OCI-M1 (cell line): Measurements from ENCODE around the gene TKT.

Source experiments
- DNase-seq: peaks from one replicate; lab custom pipeline; 2025; lab: John Stamatoyannopoulos, UW

The TKT gene

DNA sequence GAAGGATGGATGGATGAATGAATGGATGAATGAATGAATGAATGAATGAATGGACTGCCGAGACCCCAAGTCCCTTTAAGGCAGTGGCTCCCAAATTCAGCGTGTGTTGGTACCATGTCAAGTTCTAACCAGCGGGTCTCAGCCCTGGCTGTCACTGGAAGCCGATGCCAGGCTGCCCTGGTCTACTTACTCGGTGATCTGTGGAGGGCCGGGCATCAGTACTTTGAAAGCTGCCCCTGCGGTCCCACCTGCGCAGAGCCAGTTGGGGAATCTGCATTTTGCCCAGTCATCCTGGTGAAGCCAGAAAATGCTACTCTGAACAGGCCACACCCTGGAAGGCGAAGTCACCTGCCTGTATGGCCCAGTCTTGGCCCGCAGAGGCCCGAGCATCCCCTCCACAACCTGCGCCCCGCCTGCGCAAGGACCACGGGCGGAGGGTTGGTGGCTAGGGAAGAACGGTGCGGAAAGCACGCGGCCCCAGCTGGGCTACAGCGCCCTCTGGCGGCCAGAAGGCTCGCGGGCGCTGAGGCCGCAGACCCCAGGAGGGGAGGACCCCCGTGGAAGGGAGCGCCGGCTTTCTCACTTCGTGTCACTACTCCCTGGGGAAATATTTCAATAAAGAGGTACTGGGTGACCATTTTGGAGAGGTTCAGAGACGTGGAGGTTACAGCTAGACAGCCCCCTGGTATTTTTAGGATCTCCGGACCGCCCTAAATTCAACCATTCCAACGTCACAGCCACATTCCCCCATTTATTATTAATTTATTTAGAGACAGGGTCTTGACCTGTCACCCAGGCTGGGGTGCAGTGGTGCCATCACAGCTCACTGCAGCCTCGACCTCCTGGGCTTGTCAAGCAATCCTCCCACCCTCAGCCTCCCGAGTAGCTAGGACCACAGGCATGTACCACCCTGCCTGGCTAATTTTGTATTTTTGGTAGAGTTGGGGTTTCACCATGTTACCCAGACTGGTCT is 59.9 kb downstream of the TKT start:
- peak; percentile 73 for DNase-seq

DNA sequence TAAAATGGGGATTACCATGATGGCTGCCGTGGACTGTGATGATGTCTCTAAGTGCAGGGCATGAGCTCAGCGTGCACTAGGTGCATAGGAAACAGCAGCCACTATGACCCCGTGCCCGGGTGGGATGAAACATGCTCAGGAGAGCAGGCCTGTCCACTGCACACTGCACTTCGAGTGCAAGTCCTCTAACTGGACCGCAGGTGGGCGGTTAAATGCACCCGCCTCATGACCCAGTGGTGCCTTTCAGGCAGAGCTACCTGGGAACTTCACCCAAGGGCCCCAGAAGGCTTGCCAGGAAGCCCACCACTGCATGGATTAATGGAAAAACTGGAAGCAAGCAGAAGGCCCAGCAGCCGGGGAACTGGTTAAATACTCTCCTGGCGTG is 60.8 kb downstream of the TKT start:
- no peak for DNase-seq

DNA sequence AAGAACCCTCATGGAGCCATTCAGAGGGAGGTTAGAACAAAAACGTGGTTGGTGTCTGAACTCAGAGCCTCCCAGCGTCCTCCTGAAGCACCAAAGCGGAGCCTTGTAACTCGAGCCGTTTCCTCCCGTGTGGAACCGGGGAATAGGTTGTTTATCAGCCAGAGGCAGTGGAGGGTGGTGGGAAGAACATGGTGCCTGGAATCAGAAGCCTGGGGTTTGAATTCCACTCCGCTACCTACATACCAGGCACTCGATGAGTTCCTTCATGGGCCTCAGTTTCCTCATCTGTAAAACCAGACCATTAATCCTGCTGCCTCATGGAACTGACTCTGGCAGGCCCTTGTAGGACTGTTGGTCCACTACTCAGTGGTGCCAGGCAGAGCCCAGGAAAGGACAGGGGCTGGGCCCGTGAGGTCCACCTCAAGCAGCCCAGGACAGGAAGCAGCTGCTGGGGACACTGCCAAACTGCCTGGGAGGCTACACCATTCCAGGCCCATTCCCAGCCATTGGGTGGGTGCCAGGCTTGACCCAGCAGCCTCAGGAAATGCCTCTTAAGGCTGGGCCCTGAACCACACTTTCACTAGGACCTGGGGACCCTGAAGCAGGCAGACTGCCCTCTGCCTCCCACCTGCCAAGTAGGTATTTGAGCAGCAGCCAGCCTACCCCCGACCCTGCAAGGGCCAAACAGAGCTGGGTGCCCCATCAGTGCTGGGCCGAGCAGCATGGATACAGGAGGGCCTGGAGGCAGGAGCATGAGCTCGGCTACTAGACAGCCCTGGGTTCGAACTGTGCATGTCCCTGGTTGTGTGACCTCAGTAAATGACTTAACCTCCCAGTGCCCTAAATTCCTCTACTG is 61.4 kb downstream of the TKT start:
- DNase-seq = no peak

DNA sequence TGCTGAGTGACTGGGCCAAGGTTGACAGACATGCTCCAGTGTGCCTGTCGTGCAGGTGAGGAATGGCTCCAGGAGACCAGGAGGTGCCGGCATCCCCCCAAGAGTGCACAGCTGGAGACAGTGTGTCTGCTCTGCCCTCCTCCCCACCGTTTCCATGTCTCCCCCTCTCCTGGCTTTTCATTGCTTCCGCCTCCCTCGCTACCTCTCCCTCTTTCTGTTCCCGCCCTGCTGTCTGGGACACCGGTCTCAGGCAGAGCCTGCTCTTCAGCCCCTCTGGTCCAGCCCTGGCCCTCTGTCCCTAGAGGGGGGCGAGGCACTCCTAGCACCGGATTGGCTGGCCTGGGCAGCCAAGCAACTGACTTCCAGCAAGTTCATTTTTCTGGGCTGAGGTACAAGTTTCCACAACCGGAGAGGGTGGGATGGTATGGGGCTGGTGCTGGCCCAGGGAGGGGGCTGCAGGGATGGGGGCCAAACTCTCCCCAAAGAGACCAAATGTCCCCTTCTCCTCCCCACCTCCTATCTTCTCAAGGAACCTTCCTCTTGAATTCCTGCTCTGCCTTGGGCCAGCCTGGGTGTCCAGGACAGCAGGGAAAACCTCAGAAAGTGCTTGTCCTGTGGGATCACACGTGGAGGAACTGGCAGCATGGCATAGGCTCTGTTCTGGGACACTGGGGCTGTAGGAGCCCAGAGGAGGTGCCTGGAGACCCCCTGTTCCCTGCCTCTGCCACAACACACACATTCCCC is 62.2 kb downstream of the TKT start:
- no peak for DNase-seq

DNA sequence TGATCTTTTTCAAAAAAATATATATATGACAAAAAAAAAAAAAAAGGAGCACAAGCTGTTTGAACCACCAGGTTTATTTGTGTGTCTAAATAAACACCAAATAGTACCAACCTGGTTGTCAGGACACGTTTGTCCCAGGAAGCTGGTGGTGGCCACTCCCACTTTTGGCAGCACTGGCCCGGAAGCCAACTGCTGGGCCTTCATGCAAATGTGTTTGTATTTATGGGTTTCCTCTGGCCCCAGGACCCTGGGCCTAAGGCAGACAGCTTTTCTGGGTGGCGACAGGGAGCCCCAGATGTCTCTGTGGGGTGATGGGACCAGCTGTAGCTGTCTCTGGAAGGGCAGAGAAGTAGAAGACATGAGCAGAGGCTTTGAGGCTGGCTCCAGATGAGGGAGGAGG is 63.2 kb downstream of the TKT start:
- no peak for DNase-seq

DNA sequence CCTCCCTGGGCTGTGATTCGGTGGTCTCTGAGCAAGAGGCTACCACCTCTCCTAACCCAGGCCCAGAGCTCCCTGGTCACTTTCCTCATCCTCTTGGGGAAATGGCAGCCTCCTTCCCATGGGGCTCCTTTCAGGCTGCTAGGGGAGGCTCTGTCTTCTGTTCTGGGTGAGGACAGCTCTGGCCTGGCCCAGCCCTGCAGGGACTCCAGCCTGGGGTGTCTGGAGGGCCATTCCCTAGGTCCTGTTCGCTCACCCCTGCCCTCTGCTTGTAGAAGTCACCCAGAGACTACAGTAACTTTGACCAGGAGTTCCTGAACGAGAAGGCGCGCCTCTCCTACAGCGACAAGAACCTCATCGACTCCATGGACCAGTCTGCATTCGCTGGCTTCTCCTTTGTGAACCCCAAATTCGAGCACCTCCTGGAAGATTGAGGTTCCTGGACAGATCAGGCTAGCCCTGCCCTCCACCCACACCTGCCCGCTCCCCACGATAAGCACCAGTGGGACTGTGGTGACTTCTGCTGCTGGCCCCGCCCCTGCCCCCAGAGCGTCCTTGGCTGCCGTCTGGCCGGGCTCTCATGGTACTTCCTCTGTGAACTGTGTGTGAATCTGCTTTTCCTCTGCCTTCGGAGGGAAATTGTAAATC is 63.9 kb downstream of the TKT start:
- DNase-seq = no peak

DNA sequence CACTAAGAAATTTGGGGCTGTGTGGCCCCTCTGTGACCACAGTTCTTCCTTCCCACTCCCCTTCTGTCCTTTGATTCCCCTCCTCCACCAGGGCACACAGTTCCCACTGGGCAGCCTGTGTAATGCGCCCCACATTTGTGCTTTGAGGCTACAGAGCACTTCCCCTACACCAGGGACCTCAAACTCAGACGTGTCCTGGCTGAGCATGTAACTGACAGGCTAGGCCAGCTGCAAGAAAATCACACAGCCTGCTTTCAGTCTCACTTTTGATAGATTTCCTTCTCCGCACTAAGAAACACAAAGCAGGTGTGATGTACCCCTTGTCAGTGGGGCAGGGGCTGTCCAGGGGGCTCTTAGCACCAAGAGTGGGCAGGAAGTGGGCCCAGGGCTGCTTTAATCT is 65.2 kb downstream of the TKT start:
- DNase-seq = no peak

DNA sequence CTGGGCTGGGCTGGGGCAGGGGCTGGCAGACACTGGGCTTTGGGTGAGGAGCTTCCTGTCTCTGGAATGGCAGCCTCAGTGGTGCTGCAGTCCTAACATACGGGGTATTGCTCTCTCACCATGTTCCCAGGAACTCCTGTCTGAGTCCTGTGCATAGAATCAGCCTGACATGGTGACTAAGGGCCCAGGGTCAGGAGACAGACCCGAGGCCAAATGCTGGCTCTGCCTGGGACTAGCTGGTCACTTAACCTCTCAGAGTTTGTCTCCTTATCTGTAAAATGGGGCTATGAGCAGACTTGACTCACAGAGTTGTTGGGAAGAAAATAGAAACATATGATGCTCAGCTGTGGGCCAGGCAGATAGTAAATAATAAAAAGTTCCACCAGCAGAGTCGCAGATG is 66.5 kb downstream of the TKT start:
- no peak for DNase-seq

DNA sequence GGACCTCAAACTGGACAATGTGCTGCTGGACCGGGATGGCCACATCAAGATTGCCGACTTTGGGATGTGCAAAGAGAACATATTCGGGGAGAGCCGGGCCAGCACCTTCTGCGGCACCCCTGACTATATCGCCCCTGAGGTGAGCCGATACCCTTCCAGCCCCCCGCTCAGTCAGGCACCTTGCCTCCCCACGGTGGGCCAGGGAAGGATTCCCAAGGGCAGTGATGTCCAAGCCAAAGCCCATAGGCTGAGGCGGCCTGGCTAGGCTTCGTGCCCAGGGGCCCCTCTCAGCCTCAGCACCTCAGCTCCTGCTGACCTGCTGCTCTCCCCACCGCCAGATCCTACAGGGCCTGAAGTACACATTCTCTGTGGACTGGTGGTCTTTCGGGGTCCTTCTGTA is 67.1 kb downstream of the TKT start:
- no peak for DNase-seq

DNA sequence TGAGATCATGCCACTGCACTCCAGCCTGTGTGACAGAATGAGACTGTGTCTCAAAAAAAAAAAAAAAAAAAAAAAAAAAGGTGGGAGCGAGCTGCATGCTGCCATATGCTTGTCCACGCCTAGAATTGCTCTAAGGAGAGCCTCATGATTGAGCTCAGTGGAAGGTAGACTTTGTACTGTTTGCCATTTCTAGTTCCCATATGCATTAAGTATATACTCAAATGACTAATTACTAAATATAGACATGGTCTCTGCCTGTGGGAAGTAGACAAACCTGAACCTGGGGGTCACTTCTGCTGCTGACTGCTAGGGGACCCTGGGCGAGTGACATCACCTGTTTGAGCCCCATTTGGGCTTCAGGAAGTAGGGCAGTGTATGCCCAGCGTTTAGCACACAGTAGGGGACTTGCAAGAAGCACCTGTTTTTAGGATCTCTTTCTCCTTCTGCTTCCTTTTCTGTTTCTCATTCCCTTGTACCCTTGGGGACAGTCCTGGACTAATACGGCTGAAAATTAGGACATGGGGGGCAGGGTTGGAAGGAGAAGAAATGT is 67.6 kb downstream of the TKT start:
- DNase-seq = no peak

DNA sequence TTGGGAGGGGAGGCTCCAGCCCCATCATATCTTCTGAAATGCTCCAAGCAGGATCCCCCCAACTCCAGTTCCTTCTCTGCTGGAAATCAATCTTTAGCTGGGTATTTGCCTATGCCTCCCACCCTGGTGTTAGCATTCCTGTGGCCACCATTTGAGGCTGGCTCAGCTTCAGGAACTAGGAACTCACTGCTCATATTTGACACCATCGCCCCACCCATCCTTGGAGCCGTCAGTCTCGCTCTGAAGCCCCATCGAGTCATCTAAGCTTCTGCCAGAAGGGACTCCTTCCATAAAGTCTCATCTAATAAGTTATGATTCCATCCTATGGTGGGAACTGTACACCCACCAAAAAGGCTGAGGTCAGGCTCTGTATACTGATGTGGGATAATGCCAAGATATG is 68.4 kb downstream of the TKT start:
- no peak for DNase-seq

DNA sequence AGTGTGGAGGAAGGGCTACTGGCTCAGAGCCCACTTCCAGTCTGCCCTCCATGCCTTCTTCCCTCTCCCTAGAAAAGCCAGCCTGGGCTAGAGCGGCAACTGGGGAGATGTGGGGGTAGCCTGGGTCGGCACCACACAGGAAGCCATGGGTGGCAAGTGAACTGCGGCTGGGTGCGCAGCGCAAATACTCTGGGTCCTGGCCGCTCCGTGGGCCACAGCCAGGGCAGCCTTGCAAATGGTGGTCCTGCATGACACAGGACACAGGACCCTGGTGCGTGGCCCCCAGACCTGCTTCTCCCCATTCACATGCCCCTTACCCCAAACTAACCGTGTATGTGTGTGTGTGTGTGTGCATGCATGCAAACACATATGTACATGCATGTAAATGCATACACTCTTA is 69.1 kb downstream of the TKT start:
- DNase-seq = no peak

DNA sequence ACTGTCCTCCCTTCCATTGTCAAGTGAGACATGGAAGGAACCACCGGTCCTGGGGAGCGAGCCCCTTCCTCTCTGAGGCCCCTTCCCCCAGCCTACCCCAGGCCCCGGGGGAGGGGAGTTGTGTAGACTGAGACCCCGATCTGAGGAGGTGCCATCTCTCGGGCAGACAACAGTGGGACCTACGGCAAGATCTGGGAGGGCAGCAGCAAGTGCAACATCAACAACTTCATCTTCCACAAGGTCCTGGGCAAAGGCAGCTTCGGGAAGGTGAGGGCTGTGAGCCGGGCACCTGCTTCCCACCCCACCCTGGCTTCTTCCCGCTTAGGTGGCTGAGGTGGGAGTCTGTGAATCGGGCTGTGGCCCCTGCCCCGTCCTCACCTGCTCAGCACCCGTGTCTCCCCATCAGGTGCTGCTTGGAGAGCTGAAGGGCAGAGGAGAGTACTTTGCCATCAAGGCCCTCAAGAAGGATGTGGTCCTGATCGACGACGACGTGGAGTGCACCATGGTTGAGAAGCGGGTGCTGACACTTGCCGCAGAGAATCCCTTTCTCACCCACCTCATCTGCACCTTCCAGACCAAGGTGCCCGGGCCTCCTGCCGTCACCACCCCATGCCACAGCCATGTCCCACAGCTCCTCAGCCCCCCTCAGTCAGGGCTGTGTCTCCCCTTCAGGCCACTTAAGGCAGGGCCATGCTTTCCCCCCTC is 69.9 kb downstream of the TKT start:
- no peak for DNase-seq

DNA sequence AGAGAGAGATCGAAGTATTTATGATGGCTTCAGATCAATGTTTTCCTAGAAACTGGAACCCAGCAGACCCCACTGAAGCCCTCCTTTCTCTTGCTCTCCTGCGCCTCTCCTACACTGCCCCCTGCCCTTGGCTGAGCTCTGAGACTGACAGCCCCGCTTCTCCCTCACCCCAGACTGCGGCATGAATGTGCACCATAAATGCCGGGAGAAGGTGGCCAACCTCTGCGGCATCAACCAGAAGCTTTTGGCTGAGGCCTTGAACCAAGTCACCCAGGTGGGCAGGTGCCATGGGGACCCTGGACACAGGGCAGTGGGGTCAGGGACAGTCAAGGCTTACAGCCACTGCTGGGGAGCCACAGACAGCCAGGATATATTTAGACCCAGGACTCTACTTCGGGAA is 71.1 kb downstream of the TKT start:
- DNase-seq = no peak

DNA sequence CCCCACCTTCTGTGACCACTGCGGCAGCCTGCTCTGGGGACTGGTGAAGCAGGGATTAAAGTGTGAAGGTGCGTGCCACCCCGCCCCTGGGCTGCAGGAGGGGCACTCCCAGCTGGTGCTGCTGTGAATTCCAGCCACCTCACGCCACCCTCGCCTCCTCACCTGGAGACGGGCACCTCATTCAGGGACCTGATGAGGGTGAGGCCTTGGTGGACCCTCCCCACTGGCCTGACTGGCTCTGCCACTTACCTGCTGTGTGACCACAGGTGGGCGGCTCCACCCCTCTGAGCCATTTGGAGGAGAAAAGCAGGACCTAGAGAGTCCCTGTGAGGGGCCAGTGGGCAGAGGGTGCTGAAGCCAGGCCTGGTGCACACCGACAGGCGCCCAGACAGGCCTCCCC is 72.3 kb downstream of the TKT start:
- DNase-seq = no peak

DNA sequence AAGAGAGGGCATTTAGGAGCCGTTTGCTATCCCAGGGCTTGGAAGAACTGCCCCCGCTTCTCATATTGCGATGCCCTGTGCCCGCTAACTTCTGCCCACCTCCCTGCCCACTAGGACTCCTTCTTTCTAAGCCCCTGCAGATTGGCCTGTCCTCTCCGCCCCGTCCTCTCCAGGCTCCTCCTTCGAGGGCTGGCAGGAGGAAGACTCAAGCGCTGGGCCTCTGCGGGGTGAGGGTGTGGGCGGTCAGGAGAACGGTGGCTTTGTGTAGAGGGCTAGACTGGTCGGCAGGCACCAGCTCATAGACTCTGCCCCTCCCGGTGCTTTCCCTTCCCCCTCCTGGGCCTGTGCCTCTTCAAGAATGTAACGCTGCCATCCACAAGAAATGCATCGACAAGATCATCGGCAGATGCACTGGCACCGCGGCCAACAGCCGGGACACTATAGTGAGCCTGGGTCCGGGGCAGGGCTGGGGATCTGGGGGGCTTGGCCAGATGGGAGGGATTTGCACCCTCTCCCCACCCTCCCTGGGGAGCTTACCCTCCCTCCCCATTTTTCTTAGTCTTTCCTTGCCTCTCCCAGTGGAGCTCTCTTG is 73.0 kb downstream of the TKT start:
- DNase-seq = no peak

DNA sequence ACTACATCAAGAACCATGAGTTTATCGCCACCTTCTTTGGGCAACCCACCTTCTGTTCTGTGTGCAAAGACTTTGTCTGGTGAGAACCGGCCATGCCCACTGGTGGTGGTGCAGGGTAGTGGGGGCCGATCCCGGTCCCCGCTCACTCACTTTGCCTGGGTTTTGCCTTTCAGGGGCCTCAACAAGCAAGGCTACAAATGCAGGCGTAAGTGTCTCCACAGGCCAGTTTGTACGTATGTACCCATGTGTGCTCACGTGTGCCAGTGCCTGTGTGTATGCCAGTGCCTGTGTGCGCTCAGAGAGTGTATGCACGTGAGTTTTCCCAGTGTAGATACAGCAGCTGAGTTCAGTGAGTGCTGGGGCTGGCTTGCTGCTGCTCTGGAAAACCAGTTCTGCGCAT is 74.3 kb downstream of the TKT start:
- DNase-seq = no peak

DNA sequence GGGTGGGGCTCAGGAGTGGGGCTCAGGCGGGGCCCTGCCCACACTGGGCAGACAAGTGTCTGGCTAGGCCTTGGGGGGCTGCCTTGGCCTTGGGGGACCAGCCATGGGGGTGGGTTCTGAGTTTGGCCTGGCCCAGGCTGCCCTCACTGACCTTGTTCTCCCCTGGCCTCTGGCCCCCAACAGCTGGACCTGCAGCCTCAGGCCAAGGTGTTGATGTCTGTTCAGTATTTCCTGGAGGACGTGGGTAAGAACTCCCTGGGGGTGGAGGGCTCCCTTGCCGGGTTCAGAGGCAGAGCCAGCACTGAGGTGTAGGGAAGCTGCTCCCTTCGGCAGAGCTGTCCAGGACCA is 74.8 kb downstream of the TKT start:
- no peak for DNase-seq

DNA sequence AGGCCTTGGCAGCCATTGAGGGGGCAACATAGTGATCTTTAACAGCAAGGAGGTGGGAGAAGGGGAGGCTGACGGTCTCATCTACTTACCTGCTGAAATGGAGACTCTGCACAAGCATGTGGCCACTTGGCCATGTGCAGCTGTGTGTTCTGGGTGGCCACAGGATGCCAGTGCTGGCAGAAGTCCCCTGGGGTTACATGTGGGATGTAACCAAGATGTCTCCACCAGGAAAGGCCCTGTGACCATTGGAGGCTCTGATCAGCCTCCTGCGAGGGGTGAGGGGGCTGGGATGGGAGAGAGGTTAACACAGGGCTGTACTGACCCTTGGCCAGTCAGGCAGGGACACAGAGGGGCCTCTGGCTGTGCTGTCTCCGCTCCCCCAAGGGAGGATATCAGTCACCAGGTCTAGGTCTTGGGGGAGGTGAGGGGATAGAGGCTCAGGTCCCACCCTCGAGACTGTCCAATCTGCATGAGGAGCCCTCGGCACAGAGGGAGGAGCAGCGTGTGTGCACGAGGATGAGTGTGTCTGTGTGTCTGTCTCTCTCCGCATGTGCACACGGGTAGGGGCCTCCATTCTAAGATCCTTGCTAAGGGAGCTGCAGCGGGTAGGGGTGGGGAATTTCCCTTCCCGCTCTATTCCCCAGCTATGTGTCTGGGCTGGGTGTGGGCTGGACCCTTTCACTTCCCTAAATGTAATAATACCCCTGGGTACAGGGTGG is 75.4 kb downstream of the TKT start:
- no peak for DNase-seq

DNA sequence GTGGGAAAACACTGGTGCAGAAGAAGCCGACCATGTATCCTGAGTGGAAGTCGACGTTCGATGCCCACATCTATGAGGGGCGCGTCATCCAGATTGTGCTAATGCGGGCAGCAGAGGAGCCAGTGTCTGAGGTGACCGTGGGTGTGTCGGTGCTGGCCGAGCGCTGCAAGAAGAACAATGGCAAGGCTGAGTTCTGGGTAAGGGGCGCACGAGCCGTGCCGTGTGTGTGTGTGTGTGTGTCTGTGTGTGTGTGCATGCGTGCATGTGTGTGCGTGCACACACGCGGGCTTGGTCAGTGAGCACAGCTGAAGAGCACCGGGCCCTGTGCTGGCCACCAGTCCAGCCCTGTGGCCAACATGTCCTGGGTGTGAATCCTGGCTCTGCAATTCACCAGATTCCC is 76.2 kb downstream of the TKT start:
- DNase-seq = no peak
